ENCODE measurements around the gene BICC1.

DNA sequence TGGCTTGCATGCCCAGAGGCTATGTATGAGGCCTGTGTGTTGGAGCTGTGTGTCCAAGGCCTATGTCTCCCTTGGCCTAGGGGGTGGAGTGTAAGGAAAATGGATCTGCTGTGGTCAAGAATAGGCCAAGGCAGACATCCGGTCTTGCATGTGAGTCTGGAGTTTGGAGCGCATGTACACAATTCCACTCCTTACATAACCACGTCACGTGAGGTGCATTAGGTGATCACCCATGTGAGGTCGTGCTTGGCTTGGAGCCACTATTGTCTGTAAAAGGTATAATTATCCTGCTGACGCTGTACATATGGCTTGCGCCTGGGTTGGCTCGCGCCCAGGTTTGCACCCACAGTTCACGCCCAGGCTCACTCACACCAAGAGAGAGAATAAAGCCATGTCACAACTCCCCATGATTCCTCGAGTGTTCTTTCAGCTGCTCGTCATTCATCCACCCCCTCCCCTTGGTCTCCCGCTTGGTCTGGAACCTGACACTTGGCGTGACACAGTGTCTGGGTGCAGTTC, 105.5 kb downstream of the BICC1 start:
- TF ChIP-seq POLR2AphosphoS5 (IDR thresholded peaks at IDR 0.05; ENCODE audit: low read depth, low read length): no peak
- TF ChIP-seq REST (IDR thresholded peaks at IDR 0.05; ENCODE audit: insufficient read depth in 1 of 2, low read depth in 2 of 2, low read length in 2 of 2): no peak
- no peak for TF ChIP-seq TAF1 (IDR thresholded peaks at IDR 0.05; ENCODE audit: borderline replicate concordance, insufficient read depth, low read length)
- no peak for TF ChIP-seq SIN3A (IDR thresholded peaks at IDR 0.05; ENCODE audit: borderline replicate concordance, insufficient read depth, low read length)
